Neutrophil (primary cell): ENCODE data around the gene OMG.

Experiments
- H3K27ac ChIP-seq: fragments of 200-600 bp; sonication (generic); 2 replicates; pipeline ENCODE4 v1.5.1; 2016; ENCODE audit warnings: mild to moderate bottlenecking, moderate library complexity
- H3K27me3 ChIP-seq: fragments of 200-600 bp; sonication (generic); 2 replicates; pipeline ENCODE4 v1.6.0; 2016; ENCODE audit warnings: mild to moderate bottlenecking
- H3K36me3 ChIP-seq: fragments of 200-600 bp; sonication (generic); 2 replicates; pipeline ENCODE4 v1.5.1; 2017
- H3K4me1 ChIP-seq, 2 experiments: fragments of 200-600 bp in 1 of 2; sonication (generic) in 1 of 2; 1 replicate in 1 of 2; 2 replicates in 1 of 2; pipeline versions ENCODE4 v1.5.1 to v1.6.1; 2013 to 2016; ENCODE audit warnings: low read depth in 1 of 2, low read length in 1 of 2, mild to moderate bottlenecking in 1 of 2, moderate library complexity in 1 of 2; ENCODE audit not compliant: control insufficient read depth in 1 of 2, insufficient read depth in 1 of 2
- H3K4me3 ChIP-seq, 2 experiments: fragments of 200-600 bp in 1 of 2; sonication (generic) in 1 of 2; 1 replicate in 1 of 2; 2 replicates in 1 of 2; pipeline ENCODE4 v1.5.1; 2013 to 2016; ENCODE audit warnings: low read depth in 1 of 2, low read length in 1 of 2, mild to moderate bottlenecking in 1 of 2, moderate library complexity in 1 of 2
- H3K9me3 ChIP-seq: fragments of 200-600 bp; sonication (generic); 2 replicates; pipeline ENCODE4 v1.5.1; 2016
- TF ChIP-seq, protein P1 (sequence below): fragments of 200-600 bp; sonication (generic); IDR thresholded peaks from 2 replicates; pipeline ENCODE4 v1.5.1; 2016; ENCODE audit warnings: antibody characterized with exemption

Gene OMG

DNA sequence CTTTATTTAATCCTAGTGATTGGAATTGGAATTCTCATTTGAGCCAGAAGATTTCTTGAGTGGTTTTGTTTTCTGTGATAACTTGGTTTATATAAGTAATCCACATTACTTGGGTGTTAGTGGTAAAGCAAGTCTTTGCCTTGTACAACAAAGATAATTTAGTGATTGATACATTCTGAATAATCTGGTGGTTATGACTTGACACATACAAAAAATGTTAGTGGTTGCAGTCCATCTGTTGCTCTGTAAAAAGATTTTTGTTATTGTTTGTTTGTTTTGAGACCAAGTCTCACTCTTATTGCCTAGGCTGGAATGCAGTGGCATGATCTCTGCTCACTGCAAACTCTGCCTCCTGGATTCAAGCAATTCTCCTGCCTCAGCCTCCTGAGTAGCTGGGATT, 13.2 kb downstream of the OMG start:
- TF ChIP-seq, protein P1, sequence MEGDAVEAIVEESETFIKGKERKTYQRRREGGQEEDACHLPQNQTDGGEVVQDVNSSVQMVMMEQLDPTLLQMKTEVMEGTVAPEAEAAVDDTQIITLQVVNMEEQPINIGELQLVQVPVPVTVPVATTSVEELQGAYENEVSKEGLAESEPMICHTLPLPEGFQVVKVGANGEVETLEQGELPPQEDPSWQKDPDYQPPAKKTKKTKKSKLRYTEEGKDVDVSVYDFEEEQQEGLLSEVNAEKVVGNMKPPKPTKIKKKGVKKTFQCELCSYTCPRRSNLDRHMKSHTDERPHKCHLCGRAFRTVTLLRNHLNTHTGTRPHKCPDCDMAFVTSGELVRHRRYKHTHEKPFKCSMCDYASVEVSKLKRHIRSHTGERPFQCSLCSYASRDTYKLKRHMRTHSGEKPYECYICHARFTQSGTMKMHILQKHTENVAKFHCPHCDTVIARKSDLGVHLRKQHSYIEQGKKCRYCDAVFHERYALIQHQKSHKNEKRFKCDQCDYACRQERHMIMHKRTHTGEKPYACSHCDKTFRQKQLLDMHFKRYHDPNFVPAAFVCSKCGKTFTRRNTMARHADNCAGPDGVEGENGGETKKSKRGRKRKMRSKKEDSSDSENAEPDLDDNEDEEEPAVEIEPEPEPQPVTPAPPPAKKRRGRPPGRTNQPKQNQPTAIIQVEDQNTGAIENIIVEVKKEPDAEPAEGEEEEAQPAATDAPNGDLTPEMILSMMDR = no peak
- H3K36me3 ChIP-seq = no peaks in the 10 kb centered on the region
- H3K4me1 ChIP-seq = no peaks in the 10 kb centered on the region
- H3K27me3 ChIP-seq = no peaks in the 10 kb centered on the region
- H3K9me3 ChIP-seq = no peaks in the 10 kb centered on the region
- H3K4me3 ChIP-seq = no peak overlapping the region
- H3K27ac ChIP-seq = no peak overlapping the region

DNA sequence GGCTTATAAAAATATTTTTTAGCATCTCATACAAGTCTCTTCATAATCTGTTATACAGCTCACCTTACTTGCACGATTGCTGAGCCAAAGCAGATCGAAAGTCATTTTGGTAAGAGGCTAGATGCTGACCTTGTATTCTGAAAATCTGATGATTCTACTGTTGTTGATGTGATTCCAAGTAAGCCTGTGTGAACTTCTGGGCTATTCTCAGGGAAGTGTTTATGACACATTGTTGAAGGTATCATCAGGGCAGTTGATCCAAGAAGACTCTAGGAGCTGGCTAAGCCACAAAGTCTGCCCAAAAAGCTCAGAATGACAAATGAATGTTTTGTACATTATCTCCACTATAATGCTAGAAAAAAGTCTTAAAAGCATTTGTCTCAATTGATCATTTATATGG, 16.0 kb downstream of the OMG start:
- H3K27ac ChIP-seq = no peak overlapping the region
- no peaks in the 10 kb centered on the region for H3K36me3 ChIP-seq
- H3K4me3 ChIP-seq = no peak overlapping the region
- H3K27me3 ChIP-seq = no peaks in the 10 kb centered on the region
- H3K9me3 ChIP-seq = no peaks in the 10 kb centered on the region
- peaks cover 0 to 4% of the 10 kb centered on the region in 2 experiments for H3K4me1 ChIP-seq
- TF ChIP-seq, protein P1 = no peak

- no peaks in the 10 kb centered on the region for H3K36me3 ChIP-seq
- TF ChIP-seq, protein P1 = no peak
Measured at GRCh38 chr17:31279401-31279800, 17.6 kb downstream of the OMG start.

DNA sequence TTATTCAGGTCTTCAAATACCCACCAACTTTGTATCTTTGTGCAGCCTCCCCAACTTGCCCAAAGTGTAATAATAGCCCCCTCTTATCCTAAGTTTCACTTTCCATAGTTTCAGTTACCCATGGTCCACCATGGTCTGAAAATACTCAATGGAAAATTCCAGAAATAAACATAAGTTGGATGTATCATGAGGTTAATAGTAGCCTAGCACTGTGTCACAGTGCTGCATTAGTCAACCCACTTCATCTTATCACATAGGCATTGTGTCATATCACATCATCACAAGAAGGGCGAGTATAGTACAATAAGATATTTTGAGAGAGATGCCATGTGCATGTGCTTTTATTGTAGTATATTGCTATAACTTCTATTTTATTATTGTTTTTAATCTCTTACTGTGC, 21.9 kb downstream of the OMG start:
- peak overlapping the region in 1 of 2 experiments; percentile 44 for H3K4me3 ChIP-seq
- H3K27ac ChIP-seq = peak overlapping the region; percentile 81
- no peaks in the 10 kb centered on the region for H3K9me3 ChIP-seq
- H3K27me3 ChIP-seq = no peaks in the 10 kb centered on the region
- TF ChIP-seq, protein P1 = no peak
- H3K36me3 ChIP-seq = no peaks in the 10 kb centered on the region
- H3K4me1 ChIP-seq = peaks cover 36 to 41% of the 10 kb centered on the region in 2 experiments

More at GRCh38 chr17:31279401-31279800, 17.6 kb downstream of the OMG start:
- H3K27ac ChIP-seq = no peak overlapping the region
- H3K4me3 ChIP-seq = no peak overlapping the region
- H3K27me3 ChIP-seq = no peaks in the 10 kb centered on the region
- no peaks in the 10 kb centered on the region for H3K9me3 ChIP-seq
- peaks cover 15 to 18% of the 10 kb centered on the region in 2 experiments for H3K4me1 ChIP-seq

GRCh38 chr17:31274252-31274651, 22.8 kb downstream of the OMG start:
- Histone ChIP-seq H3K4me1 (peaks cover 41 to 46% of the 10 kb centered on the region in 2 experiments), H3K27ac (peak overlapping the region; percentile 81), H3K9me3 (no peaks in the 10 kb centered on the region), H3K27me3 (no peaks in the 10 kb centered on the region), H3K4me3 (peak overlapping the region; percentile 39 to 44), H3K36me3 (no peaks in the 10 kb centered on the region)
- TF ChIP-seq, protein P1 = no peak

DNA sequence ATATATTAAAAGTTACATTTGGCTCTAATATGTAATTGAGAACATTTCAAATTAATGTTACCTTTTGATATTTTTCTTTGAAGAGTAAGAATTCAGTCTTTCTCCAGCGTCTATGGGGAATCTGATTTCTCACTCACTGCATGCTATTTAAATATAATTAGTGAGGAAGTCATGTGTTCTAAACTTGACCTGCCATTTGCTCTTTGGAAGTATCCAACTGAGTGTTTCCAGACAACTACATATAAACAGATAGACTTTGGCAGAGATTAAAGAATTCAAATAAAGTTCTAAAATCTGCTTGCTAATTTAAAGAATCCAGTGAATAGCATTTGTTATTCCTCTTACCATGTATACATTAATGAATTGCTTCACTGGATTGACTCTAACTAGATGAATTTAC, 23.5 kb downstream of the OMG start:
- Histone ChIP-seq H3K9me3 (no peaks in the 10 kb centered on the region), H3K27ac (peak overlapping the region; percentile 81), H3K4me3 (peak overlapping the region in 1 of 2 experiments; percentile 44), H3K27me3 (no peaks in the 10 kb centered on the region), H3K4me1 (peaks cover 47 to 48% of the 10 kb centered on the region in 2 experiments), H3K36me3 (no peaks in the 10 kb centered on the region)
- TF ChIP-seq, protein P1 = no peak
